HEK293 (cell line): Measurements from ENCODE around the gene CXCL14.

Experiments used
- CTCF ChIP-seq: fragments of 450-650 bp; formaldehyde crosslinking; IDR thresholded peaks from 2 replicates; pipeline ENCODE4 v1.5.1; 2016; ENCODE audit warnings: missing biosample characterization, missing genetic modification characterization
- PRDM1 ChIP-seq: fragments of 450-650 bp; formaldehyde crosslinking; IDR thresholded peaks from 2 replicates; pipeline ENCODE4; 2016; ENCODE audit warnings: missing biosample characterization, missing genetic modification characterization
- REPIN1 ChIP-seq: fragments of 450-650 bp; formaldehyde crosslinking; IDR thresholded peaks from 2 replicates; pipeline ENCODE4 v1.5.1; 2017; ENCODE audit warnings: missing biosample characterization, missing genetic modification characterization, low read depth
- REST ChIP-seq: fragments of 450-650 bp; formaldehyde crosslinking; IDR thresholded peaks from 2 replicates; pipeline ENCODE4 v1.5.1; 2016; ENCODE audit warnings: missing biosample characterization, missing genetic modification characterization
- TSHZ1 ChIP-seq: fragments of 450-650 bp; formaldehyde crosslinking; IDR thresholded peaks from 2 replicates; pipeline ENCODE4 v1.5.1; 2016; ENCODE audit warnings: missing biosample characterization, missing genetic modification characterization, borderline replicate concordance
- ZBTB21 ChIP-seq: fragments of 450-650 bp; formaldehyde crosslinking; IDR thresholded peaks from 2 replicates; pipeline ENCODE4 v1.5.1; 2017; ENCODE audit warnings: missing biosample characterization, missing genetic modification characterization
- ZFP3 ChIP-seq: fragments of 450-650 bp; formaldehyde crosslinking; IDR thresholded peaks from 2 replicates; pipeline ENCODE4 v1.5.1; 2016; ENCODE audit warnings: low read depth, missing biosample characterization, missing genetic modification characterization
- ZNF10 ChIP-seq: fragments of 450-650 bp; formaldehyde crosslinking; IDR thresholded peaks from 2 replicates; pipeline ENCODE4 v1.5.1; 2017; ENCODE audit warnings: missing biosample characterization, missing genetic modification characterization
- ZNF274 ChIP-seq, 2 experiments: fragments of 200-500 bp in 1 of 2; fragments of 450-650 bp in 1 of 2; sonication (Bioruptor generic) in 1 of 2; formaldehyde crosslinking in 1 of 2; IDR thresholded peaks; 2 replicates each; pipeline versions ENCODE4 v1.5.1 to v1.6.1; 2014 to 2016; ENCODE audit warnings: borderline replicate concordance in 1 of 2, inconsistent platforms in 1 of 2, low read length in 1 of 2, missing biosample characterization in 1 of 2, missing genetic modification characterization in 1 of 2
- ZNF398 ChIP-seq: fragments of 450-650 bp; formaldehyde crosslinking; IDR thresholded peaks from 2 replicates; pipeline ENCODE4 v1.5.1; 2017; ENCODE audit warnings: missing biosample characterization, missing genetic modification characterization
- ZNF449 ChIP-seq: fragments of 450-650 bp; formaldehyde crosslinking; IDR thresholded peaks from 2 replicates; pipeline ENCODE4 v1.5.1; 2017; ENCODE audit warnings: missing biosample characterization, mild to moderate bottlenecking, missing genetic modification characterization, moderate library complexity
- ZNF501 ChIP-seq: fragments of 450-650 bp; formaldehyde crosslinking; IDR thresholded peaks from 2 replicates; pipeline ENCODE4 v1.5.1; 2016; ENCODE audit warnings: missing biosample characterization, missing genetic modification characterization
- ZNF558 ChIP-seq: fragments of 450-650 bp; formaldehyde crosslinking; IDR thresholded peaks from 2 replicates; pipeline ENCODE4 v1.5.1; 2016; ENCODE audit warnings: missing biosample characterization, missing genetic modification characterization
- ZNF596 ChIP-seq: fragments of 450-650 bp; IDR thresholded peaks from 2 replicates; pipeline ENCODE4 v1.5.0; 2018; ENCODE audit warnings: missing biosample characterization, mild to moderate bottlenecking, missing genetic modification characterization, moderate library complexity

- TF ChIP-seq REST (no peak), ZNF449 (tag by site-specific recombination) (no peak), ZNF501 (tag by site-specific recombination) (no peak), ZNF10 (no peak), CTCF (tag by site-specific recombination) (no peak), TSHZ1 (tag by site-specific recombination) (no peak), REPIN1 (no peak), PRDM1 (tag by site-specific recombination) (no peak), ZNF398 (no peak), ZFP3 (tag by site-specific recombination) (no peak), ZNF558 (tag by site-specific recombination) (no peak), ZNF274 (IDR thresholded peaks at IDR 0.05; ENCODE audit: low read length) (no peak), ZNF274 (tag by site-specific recombination; IDR thresholded peaks at IDR 0.05; ENCODE audit: borderline replicate concordance) (no peak), ZBTB21 (tag by site-specific recombination) (no peak), ZNF596 (tag by site-specific recombination) (no peak)
Measured at GRCh38 chr5:135598691-135599395, 20.1 kb upstream of the CXCL14 start.
